ENCODE results near the gene BARD1. TPM values are rescaled to one million over a fixed set of nuclear protein-coding genes. Genes with fewer than 3 reads are reported as not detected.
"Not testable (repeated sequence)": the region's sequence is repeated elsewhere in the genome, so short reads cannot be mapped to it uniquely, and the experiment has no call there.

Gene BARD1
- total RNA-seq, 1 donor from 2014 or later, result 13.7 TPM

DNA sequence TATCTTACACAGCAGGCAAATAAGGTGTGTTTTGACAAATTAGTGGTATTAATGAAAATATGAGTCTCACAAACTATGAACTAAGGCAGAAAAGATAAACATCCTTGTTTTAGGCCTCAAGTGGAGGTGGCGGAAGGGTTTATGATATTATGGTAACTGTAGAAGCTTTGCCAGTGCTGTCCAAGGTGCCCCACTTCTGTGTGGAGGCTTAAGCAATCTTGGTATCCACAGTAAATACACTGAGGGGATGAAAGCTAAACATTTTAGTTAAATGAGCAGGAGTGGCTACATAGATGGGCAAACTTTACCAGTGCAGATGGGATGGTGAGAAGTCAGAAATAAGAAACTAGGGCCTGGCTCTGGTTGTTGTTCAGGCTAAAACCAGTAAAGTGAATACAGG lies 84.7 kb downstream of the BARD1 start:
- peaks cover 13% of the 10 kb centered on the region for H3K9me3 Mint-ChIP-seq (ENCODE audit: low read depth)
- no peaks in the 10 kb centered on the region for H3K4me1 Mint-ChIP-seq (ENCODE audit: low read depth)
- no peak for DNase-seq (ENCODE audit: low spot score)
- no peak overlapping the region for H3K4me3 Mint-ChIP-seq (ENCODE audit: unreplicated experiment)
- H3K27ac Mint-ChIP-seq (ENCODE audit: unreplicated experiment), result no peak overlapping the region
- no peaks in the 10 kb centered on the region for H3K27me3 Mint-ChIP-seq (ENCODE audit: low read depth)
- H3K36me3 Mint-ChIP-seq (ENCODE audit: low read depth), result peaks cover 12% of the 10 kb centered on the region
- TF ChIP-seq, protein P1, sequence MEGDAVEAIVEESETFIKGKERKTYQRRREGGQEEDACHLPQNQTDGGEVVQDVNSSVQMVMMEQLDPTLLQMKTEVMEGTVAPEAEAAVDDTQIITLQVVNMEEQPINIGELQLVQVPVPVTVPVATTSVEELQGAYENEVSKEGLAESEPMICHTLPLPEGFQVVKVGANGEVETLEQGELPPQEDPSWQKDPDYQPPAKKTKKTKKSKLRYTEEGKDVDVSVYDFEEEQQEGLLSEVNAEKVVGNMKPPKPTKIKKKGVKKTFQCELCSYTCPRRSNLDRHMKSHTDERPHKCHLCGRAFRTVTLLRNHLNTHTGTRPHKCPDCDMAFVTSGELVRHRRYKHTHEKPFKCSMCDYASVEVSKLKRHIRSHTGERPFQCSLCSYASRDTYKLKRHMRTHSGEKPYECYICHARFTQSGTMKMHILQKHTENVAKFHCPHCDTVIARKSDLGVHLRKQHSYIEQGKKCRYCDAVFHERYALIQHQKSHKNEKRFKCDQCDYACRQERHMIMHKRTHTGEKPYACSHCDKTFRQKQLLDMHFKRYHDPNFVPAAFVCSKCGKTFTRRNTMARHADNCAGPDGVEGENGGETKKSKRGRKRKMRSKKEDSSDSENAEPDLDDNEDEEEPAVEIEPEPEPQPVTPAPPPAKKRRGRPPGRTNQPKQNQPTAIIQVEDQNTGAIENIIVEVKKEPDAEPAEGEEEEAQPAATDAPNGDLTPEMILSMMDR (IDR thresholded peaks at IDR 0.05), result no peak

DNA sequence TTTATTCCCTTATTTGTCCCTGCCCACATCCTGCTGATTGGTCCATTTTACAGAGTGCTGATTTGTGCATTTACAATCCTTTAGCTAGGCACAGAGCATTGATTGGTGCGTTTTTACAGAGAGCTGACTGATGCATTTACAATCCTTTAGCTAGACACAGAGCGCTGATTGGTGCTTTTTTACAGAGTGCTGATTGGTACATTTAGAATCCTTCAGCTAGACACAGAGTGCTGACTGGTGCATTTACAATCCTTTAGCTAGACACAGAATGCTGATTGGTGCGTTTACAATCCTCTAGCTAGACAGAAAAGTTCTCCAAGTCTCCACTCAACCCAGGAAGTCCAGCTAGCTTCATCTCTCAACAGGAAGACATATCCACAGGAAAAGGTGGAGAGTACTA lies 91.6 kb downstream of the BARD1 start:
- not testable (repeated sequence) for H3K36me3 Mint-ChIP-seq (ENCODE audit: low read depth); H3K27me3 Mint-ChIP-seq (ENCODE audit: low read depth); DNase-seq (ENCODE audit: low spot score); H3K4me3 Mint-ChIP-seq (ENCODE audit: unreplicated experiment); H3K27ac Mint-ChIP-seq (ENCODE audit: unreplicated experiment); H3K4me1 Mint-ChIP-seq (ENCODE audit: low read depth)
- H3K9me3 Mint-ChIP-seq (ENCODE audit: low read depth), result peaks cover 15% of the 10 kb centered on the region

DNA sequence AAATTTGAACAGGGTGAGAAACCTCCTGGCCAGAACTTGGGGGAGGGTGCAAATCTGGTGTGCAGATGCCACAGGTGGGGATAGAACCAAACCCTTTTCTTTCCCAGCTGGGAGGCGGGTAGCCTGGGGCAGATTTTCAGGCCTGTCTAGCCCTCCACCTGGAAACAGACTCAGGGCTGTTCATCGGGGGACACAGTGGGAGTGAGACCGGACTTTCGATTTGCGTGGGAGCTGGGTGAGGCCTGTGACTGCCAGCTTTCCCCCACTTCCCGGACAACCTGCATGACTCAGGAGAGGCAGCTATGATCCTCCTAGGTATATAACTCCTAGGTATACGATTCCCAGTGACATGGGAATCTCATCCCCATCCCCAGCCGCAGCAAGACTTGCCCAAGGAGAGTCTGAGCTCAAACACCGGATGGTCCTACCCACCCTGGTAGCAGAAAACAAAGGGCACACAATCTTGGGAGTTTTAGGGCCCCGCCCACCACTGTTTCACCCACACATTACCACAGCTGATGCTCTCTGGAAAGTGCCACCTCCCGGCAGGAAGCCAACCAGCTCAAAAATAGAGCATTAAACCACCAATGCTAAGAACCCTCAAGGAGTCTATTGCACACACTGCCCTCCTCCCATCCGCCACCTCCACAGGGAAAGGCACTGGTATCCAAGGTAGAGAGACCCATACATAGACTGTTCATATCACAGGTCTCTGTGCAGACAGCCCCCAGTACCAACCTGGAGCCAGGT lies 92.5 kb downstream of the BARD1 start:
- Mint-ChIP-seq H3K27ac (ENCODE audit: unreplicated experiment) (no peak overlapping the region), H3K9me3 (ENCODE audit: low read depth) (peaks cover 15% of the 10 kb centered on the region), H3K4me1 (ENCODE audit: low read depth) (no peaks in the 10 kb centered on the region), H3K27me3 (ENCODE audit: low read depth) (no peaks in the 10 kb centered on the region), H3K4me3 (ENCODE audit: unreplicated experiment) (no peak overlapping the region), H3K36me3 (ENCODE audit: low read depth) (peaks cover 6% of the 10 kb centered on the region)
- TF ChIP-seq, protein P1 (IDR thresholded peaks at IDR 0.05), result no peak
- DNase-seq (ENCODE audit: low spot score), result no peak

DNA sequence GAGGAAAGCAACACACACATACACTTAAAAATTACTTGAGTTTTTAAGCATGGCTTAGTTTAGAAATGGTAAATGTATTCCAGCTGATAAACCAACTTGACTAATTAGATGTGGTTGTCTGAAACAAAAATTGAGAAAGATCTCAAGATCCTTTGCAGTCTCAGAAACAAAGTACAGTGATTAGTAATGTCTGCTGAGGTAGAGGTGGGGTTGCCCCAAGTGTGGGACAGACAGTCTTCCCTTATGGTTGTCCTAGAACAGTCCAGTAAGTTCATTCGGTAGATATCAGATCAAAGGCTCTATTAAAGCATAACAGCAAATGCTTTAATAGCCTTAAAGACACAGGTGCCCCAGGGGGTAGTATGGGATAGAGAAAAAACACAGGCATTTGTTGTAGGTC lies 94.5 kb downstream of the BARD1 start:
- no peak for DNase-seq (ENCODE audit: low spot score)
- Mint-ChIP-seq H3K36me3 (ENCODE audit: low read depth) (peaks cover 3% of the 10 kb centered on the region), H3K27ac (ENCODE audit: unreplicated experiment) (no peak overlapping the region), H3K27me3 (ENCODE audit: low read depth) (no peaks in the 10 kb centered on the region), H3K4me3 (ENCODE audit: unreplicated experiment) (no peak overlapping the region), H3K4me1 (ENCODE audit: low read depth) (no peaks in the 10 kb centered on the region), H3K9me3 (ENCODE audit: low read depth) (peaks cover 2% of the 10 kb centered on the region)
- TF ChIP-seq, protein P1 (IDR thresholded peaks at IDR 0.05), result no peak

DNA sequence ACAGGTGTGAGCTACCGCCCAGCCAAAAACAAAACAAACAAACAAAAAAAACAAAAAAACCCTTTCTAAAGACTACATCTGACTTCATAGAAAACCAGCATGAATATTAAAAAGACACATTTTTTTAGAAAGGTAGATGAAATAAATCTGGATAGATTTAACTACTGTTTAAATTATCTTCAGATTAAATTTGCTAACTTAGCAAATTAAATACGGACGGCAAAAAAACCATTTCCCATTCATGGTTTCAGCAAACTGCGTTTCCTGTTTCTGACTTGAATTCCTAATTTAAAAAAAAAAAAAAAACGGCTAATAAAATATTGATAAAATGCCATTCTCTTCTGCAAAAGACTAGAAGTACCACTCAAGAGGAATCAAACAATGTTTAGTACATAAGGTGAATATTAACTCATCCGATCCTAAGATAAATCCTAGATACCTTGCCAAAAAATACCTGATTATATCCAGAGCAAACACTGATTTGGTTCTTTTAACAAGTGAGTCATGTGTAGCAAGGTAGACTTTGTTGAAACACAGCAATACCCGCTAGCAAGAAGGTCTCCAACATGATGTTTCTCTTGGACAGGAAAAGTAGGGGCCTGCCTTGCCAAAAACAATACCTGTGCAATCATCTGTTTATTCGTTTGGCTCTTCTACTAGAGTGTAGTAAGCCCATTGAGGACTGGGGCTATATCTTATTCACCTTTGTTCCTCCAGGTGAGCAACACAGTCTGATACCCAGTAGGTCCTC lies 96.2 kb downstream of the BARD1 start:
- DNase-seq (ENCODE audit: low spot score), result no peak
- TF ChIP-seq, protein P1 (IDR thresholded peaks at IDR 0.05), result no peak
- H3K36me3 Mint-ChIP-seq (ENCODE audit: low read depth), result peaks cover under 1% of the 10 kb centered on the region
- H3K4me3 Mint-ChIP-seq (ENCODE audit: unreplicated experiment), result no peak overlapping the region
- H3K27ac Mint-ChIP-seq (ENCODE audit: unreplicated experiment), result no peak overlapping the region
- no peaks in the 10 kb centered on the region for H3K27me3 Mint-ChIP-seq (ENCODE audit: low read depth)
- peaks cover under 1% of the 10 kb centered on the region for H3K9me3 Mint-ChIP-seq (ENCODE audit: low read depth)
- H3K4me1 Mint-ChIP-seq (ENCODE audit: low read depth), result no peaks in the 10 kb centered on the region

Measured in chondrocyte (in vitro differentiated cells).